Peyer's patch (tissue), 4 donors: Measurements from ENCODE around the gene PRPF6. TPM values are rescaled to one million over a fixed set of nuclear protein-coding genes. Genes with fewer than 3 reads are reported as not detected.

ENCODE experiments used
- DNase-seq, 3 donors: peaks; one replicate each; pipeline ENCODE4 v3.0.0-alpha.2; 2017 to 2019
- H3K27ac ChIP-seq, 4 donors: fragments of 200-600 bp; sonication (generic); one replicate each; pipeline ENCODE4 v1.5.1; 2016 to 2019
- H3K27me3 ChIP-seq, 2 donors: fragments of 200-600 bp; sonication (generic); one replicate each; pipeline ENCODE4 v1.5.1; 2019
- H3K36me3 ChIP-seq, 3 donors: fragments of 200-600 bp; sonication (generic); one replicate each; pipeline ENCODE4 v1.5.1; 2016 to 2019
- H3K4me1 ChIP-seq, 4 donors: fragments of 200-600 bp; sonication (generic); one replicate each; pipeline ENCODE4 v1.5.1; 2016 to 2019
- H3K4me3 ChIP-seq, 4 donors: fragments of 200-600 bp; sonication (generic); 1 replicate in 3 of 4; 2 replicates in 1 of 4; pipeline ENCODE4 v1.5.1; 2016 to 2019; ENCODE audit warnings: mild to moderate bottlenecking in 1 of 4
- H3K9me3 ChIP-seq, 4 donors: fragments of 200-600 bp; sonication (generic); one replicate each; pipeline ENCODE4 v1.5.1; 2016 to 2019; ENCODE audit warnings: mild to moderate bottlenecking in 1 of 4
- POLR2A ChIP-seq, 2 donors: fragments of 450-650 bp; IDR thresholded peaks; one replicate each; pipeline ENCODE4 v1.5.1; 2017; ENCODE audit warnings: antibody characterized with exemption in 2 of 2, mild to moderate bottlenecking in 2 of 2, moderate library complexity in 2 of 2
- total RNA-seq, 4 donors: library from RNA; depleted of rRNA; stranded (reverse); fragments of >200 nt; gene quantifications; one replicate each; pipeline ENCODE4 v1.1.0, GENCODE V29; 2016
- TF ChIP-seq, protein P1 (sequence below), 6 experiments: fragments of 450-650 bp in 4 of 6; fragments of 200-600 bp in 2 of 6; sonication (generic) in 1 of 6; IDR thresholded peaks; one replicate each; pipeline ENCODE4 v1.5.1; 2017 to 2019; ENCODE audit warnings: antibody characterized with exemption in 6 of 6, mild to moderate bottlenecking in 3 of 6, moderate library complexity in 1 of 6

Gene PRPF6
- total RNA-seq, 4 donors from 2014 or later, result 49.6 to 95.7 (median 64.2) TPM

DNA sequence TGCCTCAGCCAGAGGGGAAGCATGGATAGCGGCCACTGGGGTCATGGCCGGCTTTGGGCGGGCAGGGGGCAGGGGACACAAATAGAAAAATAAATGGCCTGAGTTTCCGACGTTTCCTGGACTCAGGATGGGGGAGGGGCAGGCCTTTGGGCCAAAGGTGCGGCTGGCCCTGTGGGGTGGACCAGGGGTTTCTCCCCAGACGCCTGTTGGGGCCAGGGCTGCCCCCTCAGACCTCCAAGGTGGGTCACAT is 75.6 kb downstream of the PRPF6 start:
- H3K36me3 ChIP-seq, result no peaks in the 10 kb centered on the region
- DNase-seq, result no peak
- no peak for TF ChIP-seq POLR2A (IDR thresholded peaks at IDR 0.05)
- TF ChIP-seq, protein P1, sequence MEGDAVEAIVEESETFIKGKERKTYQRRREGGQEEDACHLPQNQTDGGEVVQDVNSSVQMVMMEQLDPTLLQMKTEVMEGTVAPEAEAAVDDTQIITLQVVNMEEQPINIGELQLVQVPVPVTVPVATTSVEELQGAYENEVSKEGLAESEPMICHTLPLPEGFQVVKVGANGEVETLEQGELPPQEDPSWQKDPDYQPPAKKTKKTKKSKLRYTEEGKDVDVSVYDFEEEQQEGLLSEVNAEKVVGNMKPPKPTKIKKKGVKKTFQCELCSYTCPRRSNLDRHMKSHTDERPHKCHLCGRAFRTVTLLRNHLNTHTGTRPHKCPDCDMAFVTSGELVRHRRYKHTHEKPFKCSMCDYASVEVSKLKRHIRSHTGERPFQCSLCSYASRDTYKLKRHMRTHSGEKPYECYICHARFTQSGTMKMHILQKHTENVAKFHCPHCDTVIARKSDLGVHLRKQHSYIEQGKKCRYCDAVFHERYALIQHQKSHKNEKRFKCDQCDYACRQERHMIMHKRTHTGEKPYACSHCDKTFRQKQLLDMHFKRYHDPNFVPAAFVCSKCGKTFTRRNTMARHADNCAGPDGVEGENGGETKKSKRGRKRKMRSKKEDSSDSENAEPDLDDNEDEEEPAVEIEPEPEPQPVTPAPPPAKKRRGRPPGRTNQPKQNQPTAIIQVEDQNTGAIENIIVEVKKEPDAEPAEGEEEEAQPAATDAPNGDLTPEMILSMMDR (IDR thresholded peaks at IDR 0.05), result no peak
- no peaks in the 10 kb centered on the region for H3K9me3 ChIP-seq
- H3K27ac ChIP-seq, result peak overlapping the region in 3 of 4 donors; percentile 14 to 61 (median 31)
- H3K27me3 ChIP-seq, result no peaks in the 10 kb centered on the region
- peaks cover 0 to 13% (median 4%) of the 10 kb centered on the region in 4 donors for H3K4me1 ChIP-seq
- no peak overlapping the region for H3K4me3 ChIP-seq

DNA sequence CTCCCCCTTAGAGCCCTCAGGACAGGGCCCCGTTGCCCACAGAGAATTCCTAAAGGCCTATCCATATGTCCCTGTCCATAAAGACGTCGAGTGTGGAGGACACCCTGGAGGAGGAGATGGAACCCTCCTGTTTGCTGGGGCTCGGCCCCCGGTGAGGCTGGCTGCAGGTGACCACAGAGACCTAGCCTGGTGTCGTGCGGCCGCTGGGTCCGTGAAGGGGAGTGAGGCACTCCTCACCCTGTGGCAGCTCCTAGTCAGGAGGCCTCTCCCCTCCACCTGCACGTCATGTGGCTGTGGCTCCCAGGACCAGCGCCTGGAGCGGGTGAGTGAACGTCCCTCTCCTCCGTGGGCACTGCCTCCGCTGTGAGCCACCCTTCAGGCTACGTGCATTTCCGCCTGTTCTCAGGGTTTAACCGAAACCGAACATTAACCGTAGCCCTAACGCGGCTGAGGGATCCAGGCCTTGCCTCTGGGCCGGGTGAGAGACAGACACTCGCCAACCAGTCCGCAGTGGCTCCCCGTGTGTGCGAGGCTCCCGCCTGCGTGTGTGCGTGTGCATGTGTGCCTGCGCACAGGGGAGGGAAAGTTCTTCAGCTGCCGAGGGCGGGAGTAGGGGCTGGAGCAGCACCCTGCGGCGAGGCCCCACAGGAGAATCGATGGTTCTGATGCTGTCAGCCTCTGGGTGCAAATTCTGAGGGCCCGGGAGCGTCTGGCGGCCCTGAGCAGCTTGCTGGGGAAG is 76.1 kb downstream of the PRPF6 start:
- Histone ChIP-seq H3K4me1 (peaks cover 0 to 13% (median 4%) of the 10 kb centered on the region in 4 donors), H3K27me3 (no peaks in the 10 kb centered on the region), H3K36me3 (no peaks in the 10 kb centered on the region), H3K9me3 (no peaks in the 10 kb centered on the region), H3K27ac (peak overlapping the region; percentile 14 to 61 (median 21)), H3K4me3 (peak overlapping the region in 1 of 4 donors; percentile 4)
- no peak for DNase-seq
- TF ChIP-seq, protein P1 (IDR thresholded peaks at IDR 0.05), result no peak
- no peak for TF ChIP-seq POLR2A (IDR thresholded peaks at IDR 0.05)

DNA sequence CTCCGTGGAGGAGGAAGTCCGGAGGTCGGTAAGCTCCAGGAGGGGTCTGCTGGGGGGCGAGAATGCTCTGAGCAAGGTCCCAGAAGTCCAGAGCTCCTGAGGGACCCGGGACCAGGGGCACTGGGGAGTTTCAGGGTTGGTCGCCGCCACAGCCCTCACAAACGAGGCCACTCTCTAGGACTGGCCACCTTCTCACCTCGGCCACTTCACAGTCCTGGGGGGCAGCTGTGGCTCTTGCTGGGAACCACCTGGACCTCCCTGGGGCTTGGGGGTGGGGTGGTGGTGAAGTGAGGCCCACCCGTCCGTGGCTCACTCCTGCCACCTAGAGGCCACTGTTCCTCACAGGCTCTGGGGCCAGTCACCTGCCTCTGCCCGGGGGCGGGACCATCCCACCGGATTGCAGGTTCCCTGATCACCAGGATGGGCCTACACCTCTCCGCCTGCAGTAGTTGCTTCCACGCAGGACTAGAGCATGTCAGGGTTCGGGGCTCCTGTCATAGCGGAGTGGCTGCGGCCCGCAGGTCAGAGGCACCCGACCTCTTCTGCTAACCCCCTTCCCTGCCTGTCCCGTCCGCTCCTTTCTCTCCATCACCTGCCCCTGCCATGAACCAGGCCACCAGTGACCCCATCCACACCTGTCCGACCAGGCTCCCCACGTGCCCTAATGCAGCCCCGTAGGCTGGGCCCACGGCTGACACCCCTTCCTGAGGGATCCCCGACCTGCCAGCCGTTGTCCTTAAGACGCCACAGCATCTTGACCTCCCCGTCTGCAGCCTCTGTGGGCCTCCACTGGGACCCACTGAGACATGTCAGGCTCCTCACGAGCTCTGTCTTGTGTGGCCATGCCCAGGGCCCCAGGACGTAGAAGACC is 76.9 kb downstream of the PRPF6 start:
- peak; percentile 81 to 92 (median 82) for DNase-seq
- no peaks in the 10 kb centered on the region for H3K9me3 ChIP-seq
- TF ChIP-seq, protein P1 (IDR thresholded peaks at IDR 0.05), result peak; percentile 70 to 91 (median 76)
- TF ChIP-seq POLR2A (IDR thresholded peaks at IDR 0.05), result no peak
- peak overlapping the region in 1 of 4 donors; percentile 4 for H3K4me3 ChIP-seq
- peak overlapping the region; percentile 14 to 61 (median 21) for H3K27ac ChIP-seq
- peaks cover 0 to 18% (median 10%) of the 10 kb centered on the region in 4 donors for H3K4me1 ChIP-seq
- H3K36me3 ChIP-seq, result no peaks in the 10 kb centered on the region
- no peaks in the 10 kb centered on the region for H3K27me3 ChIP-seq

DNA sequence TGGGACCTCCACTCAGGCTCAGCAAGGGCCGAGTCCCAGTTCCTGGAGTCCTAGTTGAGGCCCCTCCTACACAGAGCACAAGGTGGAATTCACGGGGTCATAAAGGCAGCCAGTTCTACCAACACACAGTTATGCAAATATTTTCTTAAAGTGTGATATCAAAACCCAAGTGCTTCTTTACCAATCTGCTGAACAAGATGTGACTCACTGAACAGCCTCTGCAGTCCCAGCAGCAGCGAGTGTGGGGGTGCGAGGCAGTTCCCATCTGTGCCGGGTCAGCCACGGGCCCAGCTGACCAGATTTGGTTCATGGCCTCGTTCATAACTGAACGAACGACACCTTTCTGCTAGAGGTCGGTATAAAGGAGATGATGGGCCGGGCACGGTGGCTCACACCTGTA is 77.6 kb downstream of the PRPF6 start:
- peaks cover 0 to 21% (median 12%) of the 10 kb centered on the region in 4 donors for H3K4me1 ChIP-seq
- no peaks in the 10 kb centered on the region for H3K9me3 ChIP-seq
- TF ChIP-seq, protein P1 (IDR thresholded peaks at IDR 0.05), result no peak
- TF ChIP-seq POLR2A (IDR thresholded peaks at IDR 0.05), result no peak
- H3K4me3 ChIP-seq, result no peak overlapping the region
- no peaks in the 10 kb centered on the region for H3K27me3 ChIP-seq
- DNase-seq, result no peak
- H3K27ac ChIP-seq, result no peak overlapping the region
- no peaks in the 10 kb centered on the region for H3K36me3 ChIP-seq

DNA sequence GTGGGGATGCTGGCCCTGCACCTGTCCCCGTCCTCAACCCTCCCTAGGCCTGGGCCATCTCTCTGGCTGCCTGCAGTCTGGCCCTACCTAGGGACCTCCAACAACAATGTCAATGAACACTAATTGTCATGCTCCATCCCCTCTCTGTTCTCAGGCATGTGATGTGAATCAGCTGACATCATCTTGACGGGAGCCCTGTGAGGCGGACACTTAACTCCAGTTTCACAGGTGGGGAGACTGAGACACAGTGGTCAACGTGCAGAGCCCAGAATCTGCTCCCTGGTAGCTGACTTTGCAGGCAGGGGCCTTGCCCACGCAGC is 81.3 kb downstream of the PRPF6 start:
- Histone ChIP-seq H3K4me3 (peak overlapping the region; percentile 55 to 95 (median 86)), H3K9me3 (no peaks in the 10 kb centered on the region), H3K4me1 (peaks cover 0 to 46% (median 41%) of the 10 kb centered on the region in 4 donors), H3K27ac (peak overlapping the region; percentile 66 to 85 (median 70)), H3K27me3 (no peaks in the 10 kb centered on the region), H3K36me3 (no peaks in the 10 kb centered on the region)
- DNase-seq, result no peak
- no peak for TF ChIP-seq POLR2A (IDR thresholded peaks at IDR 0.05)
- TF ChIP-seq, protein P1 (IDR thresholded peaks at IDR 0.05), result no peak
